GM23338 (cell line): ENCODE results near the gene PYGB. TPM values are rescaled to one million over a fixed set of nuclear protein-coding genes. Genes with fewer than 3 reads are reported as not detected.

Source experiments
- ATAC-seq: fragments of 200-7000 bp; cut with Tn5 transposase; 3 replicates; pipeline ENCODE4 v1.9.1; 2020
- DNase-seq: peaks from one replicate; pipeline ENCODE4 v3.0.0-alpha.2; 2015; ENCODE audit warnings: low spot score
- H2AFZ ChIP-seq: fragments of 200-600 bp; sonication (generic); 2 replicates; pipeline ENCODE4 v1.8.0; 2016; ENCODE audit warnings: antibody characterized with exemption, mild to moderate bottlenecking, moderate library complexity
- H3F3A ChIP-seq: fragments of 200-600 bp; sonication (generic); replicated peaks from 2 replicates; pipeline ENCODE4 v1.8.0; 2017; ENCODE audit warnings: antibody characterized with exemption, mixed run types, low read depth
- H3K27ac ChIP-seq: fragments of 200-600 bp; sonication (generic); 2 replicates; pipeline ENCODE4 v1.6.1; 2016; ENCODE audit warnings: low read depth
- H3K27me3 ChIP-seq: fragments of 200-600 bp; sonication (generic); 2 replicates; pipeline ENCODE4 v1.8.0; 2016; ENCODE audit warnings: mild to moderate bottlenecking, mixed run types, moderate library complexity; ENCODE audit not compliant: insufficient read depth
- H3K36me3 ChIP-seq: fragments of 200-600 bp; sonication (generic); 2 replicates; pipeline ENCODE4 v1.8.0; 2016; ENCODE audit warnings: mild to moderate bottlenecking; ENCODE audit not compliant: insufficient read depth
- H3K4me1 ChIP-seq: fragments of 200-600 bp; sonication (generic); 2 replicates; pipeline ENCODE4 v1.8.0; 2016; ENCODE audit warnings: mild to moderate bottlenecking, moderate library complexity; ENCODE audit not compliant: insufficient read depth
- H3K4me2 ChIP-seq: fragments of 200-600 bp; sonication (generic); 2 replicates; pipeline ENCODE4 v1.7.1; 2017; ENCODE audit warnings: mixed run types
- H3K4me3 ChIP-seq: fragments of 200-600 bp; sonication (generic); 2 replicates; pipeline ENCODE4 v1.6.1; 2016; ENCODE audit warnings: mixed run types
- H3K79me2 ChIP-seq: fragments of 200-600 bp; sonication (generic); replicated peaks from 2 replicates; pipeline ENCODE4 v1.8.0; 2017; ENCODE audit warnings: mild to moderate bottlenecking; ENCODE audit not compliant: insufficient read depth
- H3K9me2 ChIP-seq: fragments of 200-600 bp; sonication (generic); 2 replicates; pipeline ENCODE4 v1.8.0; 2017; ENCODE audit not compliant: insufficient read depth
- H4K20me1 ChIP-seq: fragments of 200-600 bp; sonication (generic); replicated peaks from 2 replicates; pipeline ENCODE4 v1.8.0; 2017; ENCODE audit warnings: mild to moderate bottlenecking; ENCODE audit not compliant: insufficient read depth
- H3K27ac Mint-ChIP-seq: 2 replicates; pipeline ENCODE4 v1.8.0; 2020; ENCODE audit warnings: inconsistent platforms, mild to moderate bottlenecking, moderate library complexity, mixed read lengths
- H3K27me3 Mint-ChIP-seq: 3 replicates; pipeline ENCODE4 v1.8.0; 2022; ENCODE audit warnings: low read depth, mild to moderate bottlenecking, moderate library complexity, mixed read lengths, inconsistent platforms; ENCODE audit not compliant: insufficient read depth, poor library complexity
- H3K36me3 Mint-ChIP-seq: 3 replicates; pipeline ENCODE4 v1.8.0; 2021; ENCODE audit warnings: low read depth, mild to moderate bottlenecking, inconsistent platforms, moderate library complexity, mixed read lengths
- H3K4me1 Mint-ChIP-seq: 3 replicates; pipeline ENCODE4 v1.8.0; 2020; ENCODE audit warnings: mild to moderate bottlenecking, inconsistent platforms, mixed read lengths
- H3K4me3 Mint-ChIP-seq: 3 replicates; pipeline ENCODE4 v1.8.0; 2021; ENCODE audit warnings: moderate library complexity, mild to moderate bottlenecking, inconsistent platforms, mixed read lengths
- H3K9me3 Mint-ChIP-seq: 3 replicates; pipeline ENCODE4 v1.8.0; 2020; ENCODE audit warnings: moderate library complexity, mild to moderate bottlenecking, inconsistent platforms, mixed read lengths
- CREB1 ChIP-seq: fragments of 250-450 bp; sonication (Bioruptor Pico); IDR thresholded peaks from 2 replicates; pipeline ENCODE4 v1.5.0; 2020; ENCODE audit warnings: low read depth, mild to moderate bottlenecking, moderate library complexity
- CTCF ChIP-seq, 2 experiments: fragments of 200-600 bp in 1 of 2; sonication (generic) in 1 of 2; conservative IDR thresholded peaks; 2 replicates each; pipeline versions ENCODE4 v1.5.1 to v1.6.1; 2016 to 2017; ENCODE audit warnings: antibody characterized with exemption in 2 of 2, low read depth in 2 of 2, mild to moderate bottlenecking in 2 of 2, moderate library complexity in 1 of 2
- ETS1 ChIP-seq: IDR thresholded peaks from 2 replicates; pipeline ENCODE4 v1.6.1; 2016; ENCODE audit warnings: antibody characterized with exemption
- EZH2 ChIP-seq: fragments of 200-600 bp; sonication (generic); IDR thresholded peaks from one replicate; pipeline ENCODE4 v1.8.0; 2017; ENCODE audit warnings: antibody characterized with exemption, mild to moderate bottlenecking, low read depth; ENCODE audit not compliant: unreplicated experiment
- EZH2phosphoT487 ChIP-seq: fragments of 200-600 bp; sonication (generic); IDR thresholded peaks from one replicate; pipeline ENCODE4 v1.8.1; 2018; ENCODE audit warnings: antibody characterized with exemption; ENCODE audit not compliant: unreplicated experiment
- JUNB ChIP-seq: IDR thresholded peaks from one replicate; pipeline ENCODE4 v1.6.1; 2016; ENCODE audit warnings: antibody characterized with exemption; ENCODE audit not compliant: unreplicated experiment
- NANOG ChIP-seq: IDR thresholded peaks from 2 replicates; pipeline ENCODE4 v1.6.1; 2016; ENCODE audit warnings: antibody characterized with exemption, borderline replicate concordance
- POLR2AphosphoS5 ChIP-seq: IDR thresholded peaks from 2 replicates; pipeline ENCODE4 v1.6.1; 2016; ENCODE audit warnings: antibody characterized with exemption, low read depth
- STAT1 ChIP-seq: IDR thresholded peaks from one replicate; pipeline ENCODE4 v1.6.1; 2016; ENCODE audit warnings: antibody characterized with exemption; ENCODE audit not compliant: unreplicated experiment
- ZNF114 ChIP-seq: fragments of 250-450 bp; sonication (Bioruptor Pico); IDR thresholded peaks from 2 replicates; pipeline ENCODE4 v1.5.0; 2020; ENCODE audit warnings: mild to moderate bottlenecking, moderate library complexity
- ZNF331 ChIP-seq: fragments of 250-450 bp; sonication (Bioruptor Pico); IDR thresholded peaks from 2 replicates; pipeline ENCODE4 v1.5.0; 2020; ENCODE audit warnings: low read depth, mild to moderate bottlenecking, moderate library complexity
- polyA plus RNA-seq: library from polyadenylated mRNA; unstranded; fragments of >200 nt; fragmentation: Nextera tagmentation; extraction: Ambion mirVana; gene quantifications from 2 replicates; pipeline ENCODE4 v1.2.1, GENCODE V29; 2016
- total RNA-seq: library from RNA; depleted of rRNA; stranded (reverse); fragments of >200 nt; shearing (Covaris generic); gene quantifications from 2 replicates; pipeline ENCODE4 v1.2.3, GENCODE V29; 2014
- TF ChIP-seq, protein P1 (sequence below): IDR thresholded peaks from one replicate; pipeline ENCODE4 v1.6.1; 2018; ENCODE audit warnings: antibody characterized with exemption; ENCODE audit not compliant: unreplicated experiment
- TF ChIP-seq, protein P2 (sequence below): fragments of 250-450 bp; sonication (Bioruptor Pico); IDR thresholded peaks from 2 replicates; pipeline ENCODE4 v1.5.0; 2020; ENCODE audit warnings: mild to moderate bottlenecking, moderate library complexity

PYGB gene
- total and polyA plus RNA-seq, 2 experiments from 2014 or later: 15.6 to 64.0 TPM

DNA sequence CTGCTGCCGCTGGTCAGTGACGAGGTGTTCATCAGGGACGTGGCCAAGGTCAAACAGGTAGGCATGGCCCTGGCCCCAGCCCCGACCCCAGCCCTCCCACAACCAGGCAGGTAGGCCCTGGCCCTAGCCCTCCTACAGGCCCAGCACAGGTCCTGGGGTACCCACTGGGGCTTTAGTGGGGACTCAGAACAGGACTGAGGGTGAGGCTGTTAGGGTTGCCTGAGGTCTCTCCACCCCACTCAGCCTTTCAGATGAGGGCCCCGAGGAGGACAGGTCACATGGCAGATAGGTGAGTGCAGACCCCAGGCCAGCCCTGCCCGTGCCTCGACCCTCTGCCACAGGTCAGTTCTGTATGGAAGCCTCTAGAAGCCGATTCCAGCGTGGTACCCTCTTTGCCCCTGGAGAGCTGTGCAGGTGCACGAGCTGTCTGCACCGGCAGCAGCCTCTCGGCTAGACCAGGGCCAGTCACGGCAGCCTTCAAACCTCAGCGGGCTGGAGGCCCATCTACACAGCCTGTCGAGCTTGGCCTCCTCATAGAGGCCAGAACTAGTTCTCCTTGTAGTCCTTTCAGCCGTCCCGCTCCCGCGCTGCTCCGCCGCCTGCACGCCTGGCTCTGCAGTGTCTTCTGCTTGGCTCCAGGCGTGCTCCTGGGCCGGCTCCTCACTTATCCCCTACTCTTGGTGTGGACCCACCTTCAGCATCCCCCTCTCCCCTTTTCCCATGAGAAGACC lies 35.5 kb downstream of the PYGB start:
- Histone ChIP-seq H3K4me2 (no peak overlapping the region), H3K4me3 (no peak overlapping the region), H3K9me2 (no peaks in the 10 kb centered on the region), H2AFZ (no peak overlapping the region), H4K20me1 (no peaks in the 10 kb centered on the region), H3K4me1 (no peaks in the 10 kb centered on the region), H3K27me3 (no peaks in the 10 kb centered on the region), H3K36me3 (peaks cover 2% of the 10 kb centered on the region; the same call in 1 of the 2 replicates), H3K79me2 (no peaks in the 10 kb centered on the region), H3K27ac (no peak overlapping the region), H3F3A (no peaks in the 10 kb centered on the region)
- TF ChIP-seq NANOG: no peak
- TF ChIP-seq EZH2phosphoT487: no peak
- no peak for TF ChIP-seq STAT1
- TF ChIP-seq ZNF331 (CRISPR knock-in tag): no peak
- TF ChIP-seq CTCF (conservative IDR thresholded peaks at IDR 0.05; ENCODE audit: low read depth in 2 of 2): no peak
- TF ChIP-seq EZH2: no peak
- TF ChIP-seq, protein P1, sequence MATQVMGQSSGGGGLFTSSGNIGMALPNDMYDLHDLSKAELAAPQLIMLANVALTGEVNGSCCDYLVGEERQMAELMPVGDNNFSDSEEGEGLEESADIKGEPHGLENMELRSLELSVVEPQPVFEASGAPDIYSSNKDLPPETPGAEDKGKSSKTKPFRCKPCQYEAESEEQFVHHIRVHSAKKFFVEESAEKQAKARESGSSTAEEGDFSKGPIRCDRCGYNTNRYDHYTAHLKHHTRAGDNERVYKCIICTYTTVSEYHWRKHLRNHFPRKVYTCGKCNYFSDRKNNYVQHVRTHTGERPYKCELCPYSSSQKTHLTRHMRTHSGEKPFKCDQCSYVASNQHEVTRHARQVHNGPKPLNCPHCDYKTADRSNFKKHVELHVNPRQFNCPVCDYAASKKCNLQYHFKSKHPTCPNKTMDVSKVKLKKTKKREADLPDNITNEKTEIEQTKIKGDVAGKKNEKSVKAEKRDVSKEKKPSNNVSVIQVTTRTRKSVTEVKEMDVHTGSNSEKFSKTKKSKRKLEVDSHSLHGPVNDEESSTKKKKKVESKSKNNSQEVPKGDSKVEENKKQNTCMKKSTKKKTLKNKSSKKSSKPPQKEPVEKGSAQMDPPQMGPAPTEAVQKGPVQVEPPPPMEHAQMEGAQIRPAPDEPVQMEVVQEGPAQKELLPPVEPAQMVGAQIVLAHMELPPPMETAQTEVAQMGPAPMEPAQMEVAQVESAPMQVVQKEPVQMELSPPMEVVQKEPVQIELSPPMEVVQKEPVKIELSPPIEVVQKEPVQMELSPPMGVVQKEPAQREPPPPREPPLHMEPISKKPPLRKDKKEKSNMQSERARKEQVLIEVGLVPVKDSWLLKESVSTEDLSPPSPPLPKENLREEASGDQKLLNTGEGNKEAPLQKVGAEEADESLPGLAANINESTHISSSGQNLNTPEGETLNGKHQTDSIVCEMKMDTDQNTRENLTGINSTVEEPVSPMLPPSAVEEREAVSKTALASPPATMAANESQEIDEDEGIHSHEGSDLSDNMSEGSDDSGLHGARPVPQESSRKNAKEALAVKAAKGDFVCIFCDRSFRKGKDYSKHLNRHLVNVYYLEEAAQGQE: no peak
- TF ChIP-seq ETS1: no peak
- no peak for TF ChIP-seq POLR2AphosphoS5
- no peak for TF ChIP-seq JUNB
- no peak for TF ChIP-seq ZNF114 (CRISPR knock-in tag)
- TF ChIP-seq, protein P2, sequence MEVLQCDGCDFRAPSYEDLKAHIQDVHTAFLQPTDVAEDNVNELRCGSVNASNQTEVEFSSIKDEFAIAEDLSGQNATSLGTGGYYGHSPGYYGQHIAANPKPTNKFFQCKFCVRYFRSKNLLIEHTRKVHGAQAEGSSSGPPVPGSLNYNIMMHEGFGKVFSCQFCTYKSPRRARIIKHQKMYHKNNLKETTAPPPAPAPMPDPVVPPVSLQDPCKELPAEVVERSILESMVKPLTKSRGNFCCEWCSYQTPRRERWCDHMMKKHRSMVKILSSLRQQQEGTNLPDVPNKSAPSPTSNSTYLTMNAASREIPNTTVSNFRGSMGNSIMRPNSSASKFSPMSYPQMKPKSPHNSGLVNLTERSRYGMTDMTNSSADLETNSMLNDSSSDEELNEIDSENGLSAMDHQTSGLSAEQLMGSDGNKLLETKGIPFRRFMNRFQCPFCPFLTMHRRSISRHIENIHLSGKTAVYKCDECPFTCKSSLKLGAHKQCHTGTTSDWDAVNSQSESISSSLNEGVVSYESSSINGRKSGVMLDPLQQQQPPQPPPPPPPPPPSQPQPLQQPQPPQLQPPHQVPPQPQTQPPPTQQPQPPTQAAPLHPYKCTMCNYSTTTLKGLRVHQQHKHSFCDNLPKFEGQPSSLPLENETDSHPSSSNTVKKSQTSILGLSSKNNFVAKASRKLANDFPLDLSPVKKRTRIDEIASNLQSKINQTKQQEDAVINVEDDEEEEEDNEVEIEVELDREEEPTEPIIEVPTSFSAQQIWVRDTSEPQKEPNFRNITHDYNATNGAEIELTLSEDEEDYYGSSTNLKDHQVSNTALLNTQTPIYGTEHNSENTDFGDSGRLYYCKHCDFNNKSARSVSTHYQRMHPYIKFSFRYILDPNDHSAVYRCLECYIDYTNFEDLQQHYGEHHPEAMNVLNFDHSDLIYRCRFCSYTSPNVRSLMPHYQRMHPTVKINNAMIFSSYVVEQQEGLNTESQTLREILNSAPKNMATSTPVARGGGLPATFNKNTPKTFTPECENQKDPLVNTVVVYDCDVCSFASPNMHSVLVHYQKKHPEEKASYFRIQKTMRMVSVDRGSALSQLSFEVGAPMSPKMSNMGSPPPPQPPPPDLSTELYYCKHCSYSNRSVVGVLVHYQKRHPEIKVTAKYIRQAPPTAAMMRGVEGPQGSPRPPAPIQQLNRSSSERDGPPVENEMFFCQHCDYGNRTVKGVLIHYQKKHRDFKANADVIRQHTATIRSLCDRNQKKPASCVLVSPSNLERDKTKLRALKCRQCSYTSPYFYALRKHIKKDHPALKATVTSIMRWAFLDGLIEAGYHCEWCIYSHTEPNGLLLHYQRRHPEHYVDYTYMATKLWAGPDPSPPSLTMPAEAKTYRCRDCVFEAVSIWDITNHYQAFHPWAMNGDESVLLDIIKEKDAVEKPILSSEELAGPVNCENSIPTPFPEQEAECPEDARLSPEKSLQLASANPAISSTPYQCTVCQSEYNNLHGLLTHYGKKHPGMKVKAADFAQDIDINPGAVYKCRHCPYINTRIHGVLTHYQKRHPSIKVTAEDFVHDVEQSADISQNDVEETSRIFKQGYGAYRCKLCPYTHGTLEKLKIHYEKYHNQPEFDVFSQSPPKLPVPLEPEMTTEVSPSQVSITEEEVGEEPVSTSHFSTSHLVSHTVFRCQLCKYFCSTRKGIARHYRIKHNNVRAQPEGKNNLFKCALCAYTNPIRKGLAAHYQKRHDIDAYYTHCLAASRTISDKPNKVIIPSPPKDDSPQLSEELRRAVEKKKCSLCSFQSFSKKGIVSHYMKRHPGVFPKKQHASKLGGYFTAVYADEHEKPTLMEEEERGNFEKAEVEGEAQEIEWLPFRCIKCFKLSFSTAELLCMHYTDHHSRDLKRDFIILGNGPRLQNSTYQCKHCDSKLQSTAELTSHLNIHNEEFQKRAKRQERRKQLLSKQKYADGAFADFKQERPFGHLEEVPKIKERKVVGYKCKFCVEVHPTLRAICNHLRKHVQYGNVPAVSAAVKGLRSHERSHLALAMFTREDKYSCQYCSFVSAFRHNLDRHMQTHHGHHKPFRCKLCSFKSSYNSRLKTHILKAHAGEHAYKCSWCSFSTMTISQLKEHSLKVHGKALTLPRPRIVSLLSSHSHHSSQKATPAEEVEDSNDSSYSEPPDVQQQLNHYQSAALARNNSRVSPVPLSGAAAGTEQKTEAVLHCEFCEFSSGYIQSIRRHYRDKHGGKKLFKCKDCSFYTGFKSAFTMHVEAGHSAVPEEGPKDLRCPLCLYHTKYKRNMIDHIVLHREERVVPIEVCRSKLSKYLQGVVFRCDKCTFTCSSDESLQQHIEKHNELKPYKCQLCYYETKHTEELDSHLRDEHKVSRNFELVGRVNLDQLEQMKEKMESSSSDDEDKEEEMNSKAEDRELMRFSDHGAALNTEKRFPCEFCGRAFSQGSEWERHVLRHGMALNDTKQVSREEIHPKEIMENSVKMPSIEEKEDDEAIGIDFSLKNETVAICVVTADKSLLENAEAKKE (CRISPR knock-in tag): no peak
- no peak for TF ChIP-seq CREB1
- Mint-ChIP-seq H3K4me1 (peaks cover 8% of the 10 kb centered on the region; the same call in 2 of the 3 replicates), H3K36me3 (peaks cover 49% of the 10 kb centered on the region), H3K4me3 (no peak overlapping the region), H3K27ac (no peak overlapping the region; the same call in 1 of the 2 replicates), H3K27me3 (peaks cover 7% of the 10 kb centered on the region), H3K9me3 (no peaks in the 10 kb centered on the region)
- ATAC-seq (no peak), DNase-seq (no peak)
